ENCODE data around the gene FBXW9.

The FBXW9 gene

DNA sequence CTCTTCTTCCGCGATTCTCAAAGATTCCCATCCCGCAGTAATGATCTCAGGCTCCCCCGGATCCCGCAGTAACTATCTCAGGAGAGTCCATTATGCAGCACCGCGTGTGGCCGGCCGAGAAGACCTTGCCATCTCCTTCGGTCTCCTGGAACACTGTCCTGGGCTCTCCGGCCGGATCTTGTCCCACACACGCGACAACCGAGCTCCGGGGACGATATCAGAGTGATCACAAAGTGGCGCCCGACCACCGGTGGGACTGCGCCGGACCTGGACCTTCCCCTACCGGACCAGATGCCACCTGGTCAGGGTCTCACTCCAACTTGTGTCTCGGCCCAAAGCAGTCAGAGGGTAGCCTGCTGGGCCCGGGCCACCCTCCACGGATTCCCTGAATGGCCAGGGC, 53.9 kb downstream of the FBXW9 start:
- Histone ChIP-seq H3K9me3 (ENCODE audit: control insufficient read depth, low read length) (no peaks in the 10 kb centered on the region), H3K27ac (ENCODE audit: insufficient read depth, low read length, poor library complexity, severe bottlenecking) (no peak overlapping the region), H3K36me3 (ENCODE audit: control insufficient read depth, insufficient read depth, low read length) (no peaks in the 10 kb centered on the region), H3K4me3 (ENCODE audit: insufficient read depth, low read depth, low read length, poor library complexity, severe bottlenecking) (no peak overlapping the region), H3K4me1 (ENCODE audit: control insufficient read depth, insufficient read depth, low read length, poor library complexity, severe bottlenecking) (peaks cover 5% of the 10 kb centered on the region), H3K27me3 (replicated peaks; ENCODE audit: control insufficient read depth, insufficient read depth, low read length, poor library complexity, severe bottlenecking) (no peaks in the 10 kb centered on the region)
- no peak for DNase-seq

DNA sequence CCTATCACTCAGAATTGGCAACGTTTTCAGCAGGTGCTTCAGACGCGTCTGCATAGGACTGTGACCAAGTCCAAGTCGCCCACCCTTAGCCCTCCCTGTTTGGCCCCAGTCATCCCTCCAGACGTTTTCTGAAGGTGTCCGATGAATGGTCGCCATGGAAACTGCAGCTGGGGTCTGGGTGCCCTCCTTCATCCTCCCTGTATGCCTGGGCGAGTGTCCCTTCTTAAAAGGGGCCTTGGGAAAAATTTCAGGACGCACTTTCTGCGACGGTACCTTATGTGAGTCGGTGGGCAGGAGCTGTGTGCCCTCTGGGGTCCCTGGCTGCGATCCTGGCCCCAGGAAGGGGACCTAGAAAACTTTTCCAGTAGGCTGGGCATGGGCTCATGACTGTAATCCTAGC, 55.0 kb downstream of the FBXW9 start:
- Histone ChIP-seq H3K27ac (ENCODE audit: insufficient read depth, low read length, poor library complexity, severe bottlenecking) (no peak overlapping the region), H3K4me1 (ENCODE audit: control insufficient read depth, insufficient read depth, low read length, poor library complexity, severe bottlenecking) (peaks cover 5% of the 10 kb centered on the region), H3K27me3 (replicated peaks; ENCODE audit: control insufficient read depth, insufficient read depth, low read length, poor library complexity, severe bottlenecking) (no peaks in the 10 kb centered on the region), H3K36me3 (ENCODE audit: control insufficient read depth, insufficient read depth, low read length) (no peaks in the 10 kb centered on the region), H3K9me3 (ENCODE audit: control insufficient read depth, low read length) (no peaks in the 10 kb centered on the region), H3K4me3 (ENCODE audit: insufficient read depth, low read depth, low read length, poor library complexity, severe bottlenecking) (no peak overlapping the region)
- DNase-seq = no peak

DNA sequence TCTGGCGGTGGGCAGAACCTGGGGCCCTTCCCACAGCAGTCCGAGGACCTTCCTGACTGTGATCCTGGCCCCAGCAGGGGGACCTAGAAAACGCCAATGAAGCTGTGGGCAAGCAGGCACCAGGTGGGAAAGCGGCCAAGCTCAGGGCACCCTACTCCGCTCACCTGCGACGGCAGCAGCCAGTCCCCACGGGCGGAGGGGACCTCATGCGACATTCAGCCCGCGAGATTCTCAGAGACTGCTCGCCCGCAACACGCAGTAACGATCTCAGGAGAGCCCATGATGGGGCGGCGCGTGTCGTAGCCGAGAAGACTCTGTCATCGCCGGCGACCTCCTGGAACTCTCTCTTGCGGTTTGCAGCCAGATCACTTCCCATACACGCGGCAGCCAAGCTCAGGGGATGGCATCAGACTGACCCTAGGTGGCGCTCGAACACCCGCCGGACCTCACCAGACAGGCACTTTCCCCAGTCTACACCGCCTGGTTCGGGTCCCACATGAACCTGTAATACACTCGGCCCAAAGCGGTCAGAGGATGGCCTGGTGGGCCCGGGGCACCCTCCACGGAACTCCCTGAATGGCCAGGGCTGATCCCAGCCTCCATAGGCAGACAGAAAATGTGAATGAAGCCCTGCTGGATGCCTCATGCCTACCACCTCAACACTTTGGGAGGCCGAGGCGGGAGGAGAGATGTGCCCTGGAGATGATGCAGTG, 56.4 kb downstream of the FBXW9 start:
- DNase-seq = peak; percentile 67 to 70 (median 67)
- Histone ChIP-seq H3K4me1 (ENCODE audit: control insufficient read depth, insufficient read depth, low read length, poor library complexity, severe bottlenecking) (peaks cover 5% of the 10 kb centered on the region), H3K9me3 (ENCODE audit: control insufficient read depth, low read length) (no peaks in the 10 kb centered on the region), H3K27me3 (replicated peaks; ENCODE audit: control insufficient read depth, insufficient read depth, low read length, poor library complexity, severe bottlenecking) (no peaks in the 10 kb centered on the region), H3K4me3 (ENCODE audit: insufficient read depth, low read depth, low read length, poor library complexity, severe bottlenecking) (peak overlapping the region; percentile 35), H3K27ac (ENCODE audit: insufficient read depth, low read length, poor library complexity, severe bottlenecking) (no peak overlapping the region), H3K36me3 (ENCODE audit: control insufficient read depth, insufficient read depth, low read length) (no peaks in the 10 kb centered on the region)

Data from effector memory CD4-positive, alpha-beta T cell (primary cell).